Raji (cell line): ENCODE results near the gene TTLL3.

Source experiments
- POLR2A ChIP-seq: IDR thresholded peaks from 2 replicates; pipeline ENCODE4 v1.6.1; 2011; ENCODE audit warnings: low read depth, low read length, control low read depth; ENCODE audit not compliant: insufficient read depth

The TTLL3 gene, protein sequence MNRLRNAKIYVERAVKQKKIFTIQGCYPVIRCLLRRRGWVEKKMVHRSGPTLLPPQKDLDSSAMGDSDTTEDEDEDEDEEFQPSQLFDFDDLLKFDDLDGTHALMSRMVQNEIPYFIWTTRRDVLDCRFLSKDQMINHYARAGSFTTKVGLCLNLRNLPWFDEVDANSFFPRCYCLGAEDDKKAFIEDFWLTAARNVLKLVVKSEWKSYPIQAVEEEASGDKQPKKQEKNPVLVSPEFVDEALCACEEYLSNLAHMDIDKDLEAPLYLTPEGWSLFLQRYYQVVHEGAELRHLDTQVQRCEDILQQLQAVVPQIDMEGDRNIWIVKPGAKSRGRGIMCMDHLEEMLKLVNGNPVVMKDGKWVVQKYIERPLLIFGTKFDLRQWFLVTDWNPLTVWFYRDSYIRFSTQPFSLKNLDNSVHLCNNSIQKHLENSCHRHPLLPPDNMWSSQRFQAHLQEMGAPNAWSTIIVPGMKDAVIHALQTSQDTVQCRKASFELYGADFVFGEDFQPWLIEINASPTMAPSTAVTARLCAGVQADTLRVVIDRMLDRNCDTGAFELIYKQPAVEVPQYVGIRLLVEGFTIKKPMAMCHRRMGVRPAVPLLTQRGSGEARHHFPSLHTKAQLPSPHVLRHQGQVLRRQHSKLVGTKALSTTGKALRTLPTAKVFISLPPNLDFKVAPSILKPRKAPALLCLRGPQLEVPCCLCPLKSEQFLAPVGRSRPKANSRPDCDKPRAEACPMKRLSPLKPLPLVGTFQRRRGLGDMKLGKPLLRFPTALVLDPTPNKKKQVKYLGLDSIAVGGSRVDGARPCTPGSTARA

DNA sequence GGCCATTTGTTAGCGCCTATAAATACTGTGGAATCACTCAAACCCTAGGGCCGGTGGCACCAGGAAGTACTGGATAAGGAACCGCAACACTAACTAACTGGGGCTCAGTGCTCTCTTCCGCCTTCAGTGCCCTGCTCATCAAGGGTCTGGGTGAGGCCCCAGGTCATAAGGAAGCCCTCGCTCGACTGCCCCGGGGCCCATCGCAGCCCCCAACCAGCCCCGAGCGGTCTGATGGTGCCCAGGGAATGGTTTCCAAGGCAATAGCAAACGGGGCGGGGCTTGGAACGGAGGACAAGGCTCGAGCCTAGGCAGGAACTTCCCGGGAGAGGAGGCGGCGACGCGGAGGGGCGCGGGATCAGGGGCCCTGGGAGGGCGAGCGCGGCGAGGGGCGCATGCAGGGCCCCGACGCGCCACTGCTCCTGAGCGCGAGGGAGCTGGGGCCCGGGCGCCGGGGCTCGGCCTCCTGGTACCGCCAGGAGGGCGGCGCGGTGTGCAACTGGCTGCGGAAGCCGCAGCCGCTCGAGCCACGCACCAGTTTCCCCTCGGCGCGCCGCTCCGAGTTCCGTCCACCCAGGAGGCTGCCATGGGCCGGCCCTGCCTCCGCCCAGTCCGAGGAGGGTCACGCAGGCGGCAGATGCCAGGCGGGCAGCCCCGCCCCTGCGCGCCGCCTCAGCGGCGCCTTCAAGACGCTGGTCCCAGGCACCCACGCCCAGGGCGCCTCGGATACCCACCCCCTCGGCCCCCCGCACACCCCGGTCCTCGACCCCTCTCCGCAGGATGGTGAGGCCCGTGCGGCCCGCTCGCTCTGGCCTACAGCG, at the start of gene TTLL3:
TSS of gene TTLL3 (plus strand) at position 648 of the 818 bp plus-strand sequence. CDS start 400 bp downstream, outside the sequence.
- no peak for TF ChIP-seq POLR2A

DNA sequence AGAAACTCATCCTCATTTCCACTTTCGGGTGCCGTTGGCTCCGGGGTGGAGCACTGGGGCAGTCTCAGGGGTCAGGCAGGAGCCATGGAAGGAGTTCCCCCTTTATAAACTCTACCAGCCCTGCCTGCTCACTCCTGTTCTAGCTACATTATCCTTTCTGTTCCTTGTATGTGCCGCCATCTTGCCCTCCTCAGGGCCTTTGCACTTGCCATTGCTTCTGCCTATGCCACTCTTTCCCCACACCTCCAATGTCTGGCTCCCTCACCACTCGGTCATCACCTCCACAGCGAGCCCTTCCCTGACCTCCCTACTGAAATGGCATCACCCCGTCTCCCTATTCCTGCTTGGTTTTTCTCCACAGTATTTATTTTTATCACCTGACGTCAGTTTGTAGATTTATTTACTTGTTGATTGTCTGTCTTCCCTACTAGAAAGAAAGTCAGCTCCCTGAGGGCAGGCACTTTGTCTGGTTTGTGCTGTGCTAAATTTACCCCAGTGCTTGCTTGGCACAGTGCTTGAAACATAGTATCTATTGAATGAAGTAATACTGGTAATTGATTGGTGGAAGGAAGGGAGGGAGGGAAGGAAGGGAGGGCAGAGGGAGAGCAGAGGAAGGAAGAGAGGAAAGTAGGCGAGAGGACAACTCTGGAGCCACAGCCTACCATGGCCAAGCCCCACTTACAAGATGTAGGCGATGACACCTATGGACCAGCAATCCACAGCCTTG, 49.1 kb upstream of the TTLL3 start:
- TF ChIP-seq POLR2A = no peak

DNA sequence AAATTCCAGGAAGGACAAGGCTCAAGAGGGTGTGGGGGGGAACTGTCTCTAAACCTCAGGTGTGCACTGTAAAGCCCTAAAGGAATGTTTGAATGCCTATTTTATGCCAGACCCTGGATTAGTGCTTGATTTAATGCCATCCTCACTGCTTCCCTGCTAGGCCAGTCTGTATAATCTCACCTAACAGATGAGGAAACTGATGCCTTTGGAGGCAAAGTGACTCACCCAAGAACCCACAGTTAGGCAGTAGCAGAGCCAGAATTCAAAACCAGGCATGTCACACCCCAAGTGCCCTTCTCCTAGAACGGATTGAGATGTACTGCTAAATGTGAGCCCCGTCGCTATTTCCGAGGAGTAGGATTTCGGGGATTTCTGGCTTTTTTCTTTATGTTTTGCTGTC, 48.1 kb upstream of the TTLL3 start:
- no peak for TF ChIP-seq POLR2A

DNA sequence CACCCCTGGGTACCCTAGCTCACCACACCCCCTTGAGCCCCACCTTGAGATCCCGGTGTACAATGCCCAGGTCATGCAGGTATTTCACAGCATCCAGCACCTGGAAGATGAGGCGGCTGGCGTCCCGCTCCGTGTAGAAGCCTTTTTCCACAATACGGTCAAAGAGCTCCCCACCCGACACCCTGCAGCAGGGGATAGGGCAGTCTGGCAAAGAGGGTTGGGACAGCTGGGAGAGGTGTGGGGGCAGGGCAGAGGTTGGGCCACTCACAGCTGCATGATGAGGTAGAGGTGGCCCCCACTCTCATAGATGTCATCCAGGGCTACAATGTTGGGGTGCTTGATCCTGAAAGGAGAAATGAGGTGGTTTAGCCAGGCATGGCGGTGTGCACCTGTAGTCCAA, 47.2 kb upstream of the TTLL3 start:
- TF ChIP-seq POLR2A = no peak

DNA sequence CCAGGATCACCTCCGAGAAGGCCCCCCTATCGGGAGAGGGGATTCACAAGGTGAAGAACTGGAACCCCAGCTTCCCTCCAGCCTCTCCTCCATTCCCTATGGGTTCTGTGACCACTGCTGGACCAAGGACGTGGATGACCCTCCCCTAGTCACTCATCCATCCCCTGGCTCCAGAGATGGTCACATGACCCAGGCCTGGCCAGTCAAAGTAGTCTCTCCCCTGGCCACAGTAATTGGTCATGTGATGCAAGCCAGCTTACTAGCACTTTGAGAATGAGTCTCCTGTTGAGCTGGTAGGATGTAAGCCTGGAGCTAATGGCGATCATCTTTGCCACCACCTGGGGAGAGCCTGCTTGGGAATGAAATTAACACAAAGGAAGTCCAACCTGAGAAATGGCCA, 44.2 kb upstream of the TTLL3 start:
- no peak for TF ChIP-seq POLR2A

DNA sequence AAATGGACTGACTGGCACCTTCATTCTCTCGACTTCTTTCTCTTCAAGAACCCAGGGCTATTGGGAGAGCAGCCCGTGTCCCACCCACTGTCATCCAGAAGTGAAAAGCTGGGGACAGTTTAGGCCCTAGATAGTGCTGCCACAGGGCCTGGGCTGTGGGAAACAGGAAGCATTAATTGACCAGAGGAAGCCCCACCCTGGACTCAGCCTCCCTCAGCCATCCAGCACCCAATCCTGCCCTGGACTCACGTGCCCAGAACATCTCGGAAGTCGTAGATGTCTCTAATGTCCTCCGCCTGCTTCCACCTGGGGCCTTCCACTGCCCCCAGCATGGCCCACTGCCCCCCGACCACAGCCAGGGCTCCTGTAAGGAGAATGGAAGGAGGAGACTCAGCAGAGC, 42.6 kb upstream of the TTLL3 start:
- TF ChIP-seq POLR2A = 0 out of 2 replicates have a peak, but pooled peaks have one; percentile 17

DNA sequence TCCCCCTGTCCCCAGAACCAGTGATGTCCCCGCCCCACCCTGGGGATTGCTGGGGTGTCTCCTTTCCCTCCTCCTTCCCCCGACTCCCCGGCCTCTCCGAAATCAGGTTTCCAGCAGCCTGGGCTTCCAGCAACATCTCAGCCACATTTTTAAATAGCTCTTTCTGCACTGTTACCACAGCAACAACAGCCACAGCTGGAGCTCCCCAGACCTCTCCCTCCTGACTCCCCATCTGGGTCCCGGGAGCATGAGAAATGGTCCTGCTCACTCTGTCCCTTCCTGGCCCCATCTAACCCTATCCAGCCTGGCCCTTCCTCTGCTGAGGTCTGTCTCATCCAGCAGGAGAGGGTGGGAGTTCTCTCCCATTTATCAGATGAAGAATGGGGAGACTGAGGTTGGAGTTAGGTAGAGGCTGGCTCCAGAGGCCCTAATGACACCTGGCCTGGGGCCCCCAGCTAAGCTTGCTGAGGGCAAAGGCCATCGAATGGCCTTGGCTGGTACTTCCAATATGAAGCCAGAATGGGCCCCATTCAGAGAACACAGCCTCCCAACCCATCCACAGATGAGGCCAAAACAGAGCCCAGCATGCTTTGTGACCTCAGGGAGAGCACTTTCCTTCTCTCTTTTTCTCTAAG, 41.8 kb upstream of the TTLL3 start:
- TF ChIP-seq POLR2A = no peak; the same call in 1 of the 2 replicates

DNA sequence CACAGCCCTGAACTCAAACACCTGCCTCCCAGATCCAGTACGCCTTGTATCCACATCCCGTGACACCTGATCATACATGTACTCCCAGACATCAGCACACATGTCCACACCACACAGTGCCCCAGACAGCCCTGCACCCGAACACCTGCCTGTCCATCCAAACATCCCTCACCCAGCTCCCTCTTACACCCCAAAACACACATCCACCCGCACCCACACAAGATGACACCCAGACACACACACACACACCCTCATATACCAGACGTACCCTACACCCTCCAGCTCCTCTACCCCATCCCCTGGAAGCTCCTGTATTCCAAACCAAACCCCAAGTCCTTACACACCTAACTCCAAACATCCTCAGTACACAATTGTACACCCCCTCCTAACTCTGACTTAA, 41.0 kb upstream of the TTLL3 start:
- TF ChIP-seq POLR2A = 0 out of 2 replicates have a peak, but pooled peaks have one; percentile 21

DNA sequence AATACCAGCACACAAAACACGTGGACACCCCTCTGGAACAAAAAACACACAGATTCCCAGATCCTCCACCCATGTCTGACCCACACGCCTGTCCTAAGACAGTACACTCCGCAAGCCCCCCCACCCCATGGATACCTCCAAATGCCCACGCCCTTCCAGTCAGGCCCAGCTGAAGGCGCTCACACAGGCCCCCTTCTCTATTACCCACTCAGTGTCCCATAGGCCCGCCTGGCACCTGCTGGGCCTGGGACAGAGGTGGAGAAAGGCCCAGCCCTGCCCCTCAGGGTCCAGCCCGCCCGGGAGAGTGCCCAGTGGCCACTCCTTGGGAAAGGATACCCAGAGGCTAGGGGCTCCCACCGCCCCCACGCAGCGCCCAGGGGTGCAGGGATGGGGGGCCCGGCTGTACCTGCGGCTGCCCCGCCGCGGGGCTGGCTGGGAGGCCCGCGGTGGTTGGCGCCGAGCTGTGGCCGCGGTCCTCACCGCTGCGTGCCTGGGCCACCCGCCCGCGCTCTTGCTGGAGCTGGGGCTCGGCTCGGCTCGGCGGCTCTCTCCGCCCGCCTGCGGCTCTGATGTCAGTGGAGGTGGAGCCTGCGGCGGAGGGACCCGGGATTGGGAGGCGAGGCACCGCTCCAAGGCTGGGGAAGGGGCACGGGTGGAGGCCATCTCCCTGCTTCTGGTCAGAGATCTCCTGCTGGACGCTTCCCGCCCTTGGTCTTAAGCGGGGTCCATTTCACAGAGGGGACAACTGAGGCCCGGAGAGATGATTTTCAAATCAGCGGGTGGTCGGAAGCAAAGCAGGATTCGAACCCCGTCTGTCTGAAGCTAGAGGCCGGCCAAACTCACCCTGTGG, 40.4 kb upstream of the TTLL3 start, which contains the start of gene CAMK1:
TSS of gene CAMK1 (minus strand) at position 522 of the 850 bp plus-strand sequence. CDS start 2,198 bp downstream, outside the sequence.
- TF ChIP-seq POLR2A = no peak

DNA sequence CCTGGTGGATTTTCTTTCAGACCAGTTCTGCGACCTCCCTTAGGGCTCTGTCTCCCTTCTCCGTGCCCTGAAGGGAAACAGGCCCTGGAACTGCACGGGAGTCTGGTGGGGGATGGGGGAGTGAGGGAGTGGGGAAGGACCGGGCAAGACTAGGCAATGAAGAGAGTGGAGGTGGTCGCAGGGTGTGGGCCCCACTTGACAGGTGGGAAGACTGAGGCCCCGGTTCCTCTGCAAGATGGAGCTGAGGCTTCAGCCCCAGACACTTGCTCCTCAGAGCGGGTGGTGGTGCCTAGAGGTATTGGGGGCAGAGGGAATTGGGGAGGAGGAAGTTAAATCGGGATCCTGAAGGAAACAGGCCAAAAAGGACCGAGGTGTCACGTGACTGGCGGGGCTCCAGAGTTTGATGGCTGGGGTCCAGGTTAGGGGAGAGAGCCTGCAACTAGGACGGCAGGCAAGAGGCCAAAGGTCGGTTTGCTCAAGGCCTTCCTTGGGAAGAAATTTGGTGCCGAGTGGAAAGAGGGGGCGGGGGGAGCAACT, 39.7 kb upstream of the TTLL3 start:
- no peak for TF ChIP-seq POLR2A

DNA sequence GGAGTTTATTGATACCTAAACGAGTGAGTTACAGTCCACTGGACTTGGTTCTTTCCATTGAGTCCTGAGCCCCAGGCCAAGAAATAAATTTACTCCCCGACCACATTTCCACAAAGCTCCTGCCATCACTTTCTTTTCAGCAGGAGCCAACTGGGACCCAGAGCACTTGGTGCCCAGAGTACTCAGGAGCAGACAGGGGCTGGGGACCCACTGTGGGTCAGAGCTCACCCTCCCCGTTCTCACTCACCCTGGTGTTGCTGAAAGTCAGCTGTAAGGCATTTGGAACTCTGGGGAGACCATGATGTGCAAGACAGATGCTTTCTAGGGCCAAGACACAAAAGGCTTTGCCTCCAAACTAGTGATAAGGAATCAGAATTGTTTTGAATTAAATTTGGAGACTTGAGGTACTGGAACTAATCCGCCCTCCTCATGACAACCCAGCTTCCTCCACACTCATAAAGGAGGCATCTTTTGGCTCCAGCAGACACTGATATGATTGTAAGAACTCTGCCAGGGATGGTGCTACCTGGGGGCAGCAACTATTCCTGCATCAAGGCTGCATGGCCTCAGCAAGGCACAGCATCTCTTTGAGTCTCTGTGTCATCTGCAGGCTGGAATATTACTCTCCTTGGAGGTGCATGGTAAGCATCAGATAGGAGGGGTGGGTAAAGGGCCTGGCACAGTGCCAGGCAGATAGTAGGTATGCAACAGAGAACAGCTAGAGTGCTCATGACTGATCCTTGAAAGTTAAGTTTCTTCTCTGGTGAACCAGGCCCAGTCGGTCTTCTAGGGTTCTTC, 33.0 kb upstream of the TTLL3 start:
- TF ChIP-seq POLR2A = no peak

DNA sequence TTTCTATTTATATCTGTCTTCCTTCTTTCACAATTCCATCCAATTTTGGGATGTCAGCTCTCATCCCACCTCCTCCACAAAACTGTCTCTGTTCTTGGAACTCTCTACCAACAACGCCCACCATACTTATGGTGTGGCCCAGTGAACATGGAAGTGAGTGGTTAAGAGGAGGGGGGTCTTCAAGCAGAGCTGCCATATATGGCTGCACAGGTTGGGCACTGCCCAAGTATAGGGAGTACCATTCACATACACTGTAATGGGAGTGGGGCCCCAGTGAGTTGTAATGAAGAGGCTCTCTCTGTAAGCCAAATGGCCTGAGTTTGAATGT, 32.4 kb upstream of the TTLL3 start:
- no peak for TF ChIP-seq POLR2A
